ENCODE results near the gene DLG5.

The DLG5 gene

DNA sequence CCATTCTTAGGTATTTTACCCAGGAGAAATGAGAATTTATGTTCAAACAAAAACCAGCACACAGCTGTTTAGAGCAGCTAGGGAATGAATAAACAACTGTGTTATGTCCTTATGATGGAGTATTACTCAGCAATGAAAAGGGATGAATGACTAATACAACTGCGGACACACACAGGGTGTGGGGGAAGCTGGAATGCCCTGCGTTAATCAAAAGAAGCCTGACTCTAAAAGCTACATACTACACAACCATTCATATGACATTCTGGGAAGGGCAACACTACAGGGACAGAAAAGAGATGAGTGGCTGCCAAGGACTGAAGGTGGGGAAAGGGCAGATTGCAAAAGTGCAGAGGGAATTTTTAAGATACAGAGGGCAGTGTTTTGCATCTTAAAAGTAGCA is 64.0 kb downstream of the DLG5 start:
- no peaks in the 10 kb centered on the region for H3K9me2 ChIP-seq (replicated peaks; ENCODE audit: low read depth, low read length)
- H3K4me3 ChIP-seq (ENCODE audit: low read length, poor library complexity, severe bottlenecking) = no peak overlapping the region
- H3K27me3 ChIP-seq (ENCODE audit: insufficient read depth, low read length, poor library complexity, severe bottlenecking) = no peaks in the 10 kb centered on the region
- H3K4me2 ChIP-seq (ENCODE audit: low read depth, low read length, poor library complexity, severe bottlenecking) = no peak overlapping the region
- H4K20me1 ChIP-seq (ENCODE audit: insufficient read depth, low read length, poor library complexity, severe bottlenecking) = no peaks in the 10 kb centered on the region
- H3K9ac ChIP-seq (ENCODE audit: low read depth, low read length, poor library complexity, severe bottlenecking) = no peak overlapping the region
- H2AFZ ChIP-seq (ENCODE audit: low read length) = no peak overlapping the region
- TF ChIP-seq, protein P1, sequence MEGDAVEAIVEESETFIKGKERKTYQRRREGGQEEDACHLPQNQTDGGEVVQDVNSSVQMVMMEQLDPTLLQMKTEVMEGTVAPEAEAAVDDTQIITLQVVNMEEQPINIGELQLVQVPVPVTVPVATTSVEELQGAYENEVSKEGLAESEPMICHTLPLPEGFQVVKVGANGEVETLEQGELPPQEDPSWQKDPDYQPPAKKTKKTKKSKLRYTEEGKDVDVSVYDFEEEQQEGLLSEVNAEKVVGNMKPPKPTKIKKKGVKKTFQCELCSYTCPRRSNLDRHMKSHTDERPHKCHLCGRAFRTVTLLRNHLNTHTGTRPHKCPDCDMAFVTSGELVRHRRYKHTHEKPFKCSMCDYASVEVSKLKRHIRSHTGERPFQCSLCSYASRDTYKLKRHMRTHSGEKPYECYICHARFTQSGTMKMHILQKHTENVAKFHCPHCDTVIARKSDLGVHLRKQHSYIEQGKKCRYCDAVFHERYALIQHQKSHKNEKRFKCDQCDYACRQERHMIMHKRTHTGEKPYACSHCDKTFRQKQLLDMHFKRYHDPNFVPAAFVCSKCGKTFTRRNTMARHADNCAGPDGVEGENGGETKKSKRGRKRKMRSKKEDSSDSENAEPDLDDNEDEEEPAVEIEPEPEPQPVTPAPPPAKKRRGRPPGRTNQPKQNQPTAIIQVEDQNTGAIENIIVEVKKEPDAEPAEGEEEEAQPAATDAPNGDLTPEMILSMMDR (conservative IDR thresholded peaks at IDR 0.05; ENCODE audit: low read length) = no peak
- no peak for TF ChIP-seq EZH2phosphoT487 (IDR thresholded peaks at IDR 0.05; ENCODE audit: borderline replicate concordance)
- H3K79me2 ChIP-seq (ENCODE audit: insufficient read depth, low read length) = no peaks in the 10 kb centered on the region
- no peaks in the 10 kb centered on the region for H3F3A ChIP-seq (ENCODE audit: low read depth)
- H3K9me3 ChIP-seq (ENCODE audit: insufficient read depth, low read depth, low read length) = no peaks in the 10 kb centered on the region
- H3K4me1 ChIP-seq (ENCODE audit: insufficient read depth, low read length, poor library complexity, severe bottlenecking) = no peaks in the 10 kb centered on the region
- H3K36me3 ChIP-seq (ENCODE audit: insufficient read depth, low read length) = peaks cover 23% of the 10 kb centered on the region; the same call in 1 of the 2 replicates

DNA sequence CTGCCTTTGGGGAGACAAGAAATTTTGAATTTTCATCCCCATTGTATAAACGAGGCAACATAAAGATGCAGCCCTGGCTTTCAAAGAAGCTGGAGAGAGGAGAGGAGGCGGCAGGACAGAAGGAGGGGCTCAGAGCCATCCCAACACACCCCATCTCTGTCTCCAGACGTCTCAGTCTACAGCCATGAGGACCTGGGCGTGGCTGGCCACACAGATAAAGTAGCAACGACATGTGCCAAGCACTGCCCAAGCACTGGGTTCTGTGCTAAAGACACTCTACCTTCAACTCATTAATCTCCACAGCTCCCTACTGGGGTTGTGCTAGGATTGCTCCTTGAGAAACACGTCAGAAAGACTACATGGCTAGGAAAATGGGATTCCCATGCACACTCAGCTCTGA is 65.2 kb downstream of the DLG5 start:
- no peak overlapping the region for H3K9ac ChIP-seq (ENCODE audit: low read depth, low read length, poor library complexity, severe bottlenecking)

GRCh38 chr10:77859865-77860282 is 66.7 kb downstream of the DLG5 start:
- Histone ChIP-seq H4K20me1 (ENCODE audit: insufficient read depth, low read length, poor library complexity, severe bottlenecking) (no peaks in the 10 kb centered on the region), H3K4me2 (ENCODE audit: low read depth, low read length, poor library complexity, severe bottlenecking) (no peak overlapping the region), H3K27me3 (ENCODE audit: insufficient read depth, low read length, poor library complexity, severe bottlenecking) (no peaks in the 10 kb centered on the region), H3K4me1 (ENCODE audit: insufficient read depth, low read length, poor library complexity, severe bottlenecking) (no peaks in the 10 kb centered on the region), H3K36me3 (ENCODE audit: insufficient read depth, low read length) (peaks cover 14% of the 10 kb centered on the region; the same call in 1 of the 2 replicates), H2AFZ (ENCODE audit: low read length) (no peak overlapping the region), H3K4me3 (ENCODE audit: low read length, poor library complexity, severe bottlenecking) (no peak overlapping the region), H3K9me3 (ENCODE audit: insufficient read depth, low read depth, low read length) (no peaks in the 10 kb centered on the region), H3K79me2 (ENCODE audit: insufficient read depth, low read length) (no peaks in the 10 kb centered on the region), H3K9ac (ENCODE audit: low read depth, low read length, poor library complexity, severe bottlenecking) (no peak overlapping the region), H3F3A (ENCODE audit: low read depth) (no peaks in the 10 kb centered on the region), H3K9me2 (replicated peaks; ENCODE audit: low read depth, low read length) (no peaks in the 10 kb centered on the region)
- TF ChIP-seq, protein P1 (conservative IDR thresholded peaks at IDR 0.05; ENCODE audit: low read length) = no peak
- no peak for TF ChIP-seq EZH2phosphoT487 (IDR thresholded peaks at IDR 0.05; ENCODE audit: borderline replicate concordance)

More for the DNA sequence above, 65.2 kb downstream of the DLG5 start:
- TF ChIP-seq, protein P1 (conservative IDR thresholded peaks at IDR 0.05; ENCODE audit: low read length) = no peak
- no peak for TF ChIP-seq EZH2phosphoT487 (IDR thresholded peaks at IDR 0.05; ENCODE audit: borderline replicate concordance)
- H3K27me3 ChIP-seq (ENCODE audit: insufficient read depth, low read length, poor library complexity, severe bottlenecking) = no peaks in the 10 kb centered on the region
- H3K4me2 ChIP-seq (ENCODE audit: low read depth, low read length, poor library complexity, severe bottlenecking) = no peak overlapping the region
- no peaks in the 10 kb centered on the region for H4K20me1 ChIP-seq (ENCODE audit: insufficient read depth, low read length, poor library complexity, severe bottlenecking)
- no peaks in the 10 kb centered on the region for H3K4me1 ChIP-seq (ENCODE audit: insufficient read depth, low read length, poor library complexity, severe bottlenecking)
- no peaks in the 10 kb centered on the region for H3F3A ChIP-seq (ENCODE audit: low read depth)
- H2AFZ ChIP-seq (ENCODE audit: low read length) = no peak overlapping the region
- no peak overlapping the region for H3K4me3 ChIP-seq (ENCODE audit: low read length, poor library complexity, severe bottlenecking)
- H3K79me2 ChIP-seq (ENCODE audit: insufficient read depth, low read length) = no peaks in the 10 kb centered on the region
- no peaks in the 10 kb centered on the region for H3K9me2 ChIP-seq (replicated peaks; ENCODE audit: low read depth, low read length)
- H3K36me3 ChIP-seq (ENCODE audit: insufficient read depth, low read length) = peaks cover 13% of the 10 kb centered on the region; the same call in 1 of the 2 replicates
- no peaks in the 10 kb centered on the region for H3K9me3 ChIP-seq (ENCODE audit: insufficient read depth, low read depth, low read length)

Data from Loucy (cell line).